ENCODE results near the gene SOX6.

DNA sequence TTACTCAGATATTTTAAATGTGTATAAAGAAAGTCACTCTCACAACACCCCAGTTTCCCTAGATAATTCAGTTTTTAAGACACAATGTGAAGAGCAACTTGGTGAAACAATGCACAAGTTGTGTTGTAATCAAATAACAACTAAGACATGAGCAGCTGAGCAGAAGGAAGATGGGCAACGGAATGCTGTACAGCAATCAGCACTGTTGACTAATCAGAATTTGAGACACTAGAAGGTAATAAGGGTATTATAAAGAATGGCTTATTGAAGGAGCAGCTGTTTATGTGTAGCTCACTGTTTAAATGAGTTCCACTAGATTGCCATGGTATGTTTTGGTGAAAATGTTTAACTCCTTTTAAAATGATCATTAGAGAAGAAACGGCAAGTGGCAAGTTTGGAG is 60.1 kb downstream of the SOX6 start:
- TF ChIP-seq, protein P1, sequence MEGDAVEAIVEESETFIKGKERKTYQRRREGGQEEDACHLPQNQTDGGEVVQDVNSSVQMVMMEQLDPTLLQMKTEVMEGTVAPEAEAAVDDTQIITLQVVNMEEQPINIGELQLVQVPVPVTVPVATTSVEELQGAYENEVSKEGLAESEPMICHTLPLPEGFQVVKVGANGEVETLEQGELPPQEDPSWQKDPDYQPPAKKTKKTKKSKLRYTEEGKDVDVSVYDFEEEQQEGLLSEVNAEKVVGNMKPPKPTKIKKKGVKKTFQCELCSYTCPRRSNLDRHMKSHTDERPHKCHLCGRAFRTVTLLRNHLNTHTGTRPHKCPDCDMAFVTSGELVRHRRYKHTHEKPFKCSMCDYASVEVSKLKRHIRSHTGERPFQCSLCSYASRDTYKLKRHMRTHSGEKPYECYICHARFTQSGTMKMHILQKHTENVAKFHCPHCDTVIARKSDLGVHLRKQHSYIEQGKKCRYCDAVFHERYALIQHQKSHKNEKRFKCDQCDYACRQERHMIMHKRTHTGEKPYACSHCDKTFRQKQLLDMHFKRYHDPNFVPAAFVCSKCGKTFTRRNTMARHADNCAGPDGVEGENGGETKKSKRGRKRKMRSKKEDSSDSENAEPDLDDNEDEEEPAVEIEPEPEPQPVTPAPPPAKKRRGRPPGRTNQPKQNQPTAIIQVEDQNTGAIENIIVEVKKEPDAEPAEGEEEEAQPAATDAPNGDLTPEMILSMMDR (conservative IDR thresholded peaks at IDR 0.05; ENCODE audit: low read depth in 2 of 2) = no peak
- no peak for TF ChIP-seq CREB1 (CRISPR knock-in tag; IDR thresholded peaks at IDR 0.05; ENCODE audit: low read depth)
- TF ChIP-seq STAT1 (IDR thresholded peaks at IDR 0.05; ENCODE audit: unreplicated experiment) = no peak
- no peak for TF ChIP-seq EZH2phosphoT487 (IDR thresholded peaks at IDR 0.05; ENCODE audit: unreplicated experiment)
- no peak for TF ChIP-seq POLR2AphosphoS5 (IDR thresholded peaks at IDR 0.05; ENCODE audit: low read depth)
- TF ChIP-seq, protein P2, sequence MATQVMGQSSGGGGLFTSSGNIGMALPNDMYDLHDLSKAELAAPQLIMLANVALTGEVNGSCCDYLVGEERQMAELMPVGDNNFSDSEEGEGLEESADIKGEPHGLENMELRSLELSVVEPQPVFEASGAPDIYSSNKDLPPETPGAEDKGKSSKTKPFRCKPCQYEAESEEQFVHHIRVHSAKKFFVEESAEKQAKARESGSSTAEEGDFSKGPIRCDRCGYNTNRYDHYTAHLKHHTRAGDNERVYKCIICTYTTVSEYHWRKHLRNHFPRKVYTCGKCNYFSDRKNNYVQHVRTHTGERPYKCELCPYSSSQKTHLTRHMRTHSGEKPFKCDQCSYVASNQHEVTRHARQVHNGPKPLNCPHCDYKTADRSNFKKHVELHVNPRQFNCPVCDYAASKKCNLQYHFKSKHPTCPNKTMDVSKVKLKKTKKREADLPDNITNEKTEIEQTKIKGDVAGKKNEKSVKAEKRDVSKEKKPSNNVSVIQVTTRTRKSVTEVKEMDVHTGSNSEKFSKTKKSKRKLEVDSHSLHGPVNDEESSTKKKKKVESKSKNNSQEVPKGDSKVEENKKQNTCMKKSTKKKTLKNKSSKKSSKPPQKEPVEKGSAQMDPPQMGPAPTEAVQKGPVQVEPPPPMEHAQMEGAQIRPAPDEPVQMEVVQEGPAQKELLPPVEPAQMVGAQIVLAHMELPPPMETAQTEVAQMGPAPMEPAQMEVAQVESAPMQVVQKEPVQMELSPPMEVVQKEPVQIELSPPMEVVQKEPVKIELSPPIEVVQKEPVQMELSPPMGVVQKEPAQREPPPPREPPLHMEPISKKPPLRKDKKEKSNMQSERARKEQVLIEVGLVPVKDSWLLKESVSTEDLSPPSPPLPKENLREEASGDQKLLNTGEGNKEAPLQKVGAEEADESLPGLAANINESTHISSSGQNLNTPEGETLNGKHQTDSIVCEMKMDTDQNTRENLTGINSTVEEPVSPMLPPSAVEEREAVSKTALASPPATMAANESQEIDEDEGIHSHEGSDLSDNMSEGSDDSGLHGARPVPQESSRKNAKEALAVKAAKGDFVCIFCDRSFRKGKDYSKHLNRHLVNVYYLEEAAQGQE (IDR thresholded peaks at IDR 0.05; ENCODE audit: unreplicated experiment) = no peak
- TF ChIP-seq ZNF331 (CRISPR knock-in tag; IDR thresholded peaks at IDR 0.05; ENCODE audit: low read depth) = no peak
- TF ChIP-seq JUNB (IDR thresholded peaks at IDR 0.05; ENCODE audit: unreplicated experiment) = no peak
- TF ChIP-seq EZH2 (IDR thresholded peaks at IDR 0.05; ENCODE audit: low read depth, unreplicated experiment) = no peak

Measured in GM23338 (cell line).